NCI-H2081 treated with DMSO at 0.1 percent for 48 hours (cell line): ENCODE data around the gene HOXA6.

Source experiments
- DNase-seq: peaks from one replicate; lab custom pipeline; 2025; lab: John Stamatoyannopoulos, UW

Gene HOXA6

DNA sequence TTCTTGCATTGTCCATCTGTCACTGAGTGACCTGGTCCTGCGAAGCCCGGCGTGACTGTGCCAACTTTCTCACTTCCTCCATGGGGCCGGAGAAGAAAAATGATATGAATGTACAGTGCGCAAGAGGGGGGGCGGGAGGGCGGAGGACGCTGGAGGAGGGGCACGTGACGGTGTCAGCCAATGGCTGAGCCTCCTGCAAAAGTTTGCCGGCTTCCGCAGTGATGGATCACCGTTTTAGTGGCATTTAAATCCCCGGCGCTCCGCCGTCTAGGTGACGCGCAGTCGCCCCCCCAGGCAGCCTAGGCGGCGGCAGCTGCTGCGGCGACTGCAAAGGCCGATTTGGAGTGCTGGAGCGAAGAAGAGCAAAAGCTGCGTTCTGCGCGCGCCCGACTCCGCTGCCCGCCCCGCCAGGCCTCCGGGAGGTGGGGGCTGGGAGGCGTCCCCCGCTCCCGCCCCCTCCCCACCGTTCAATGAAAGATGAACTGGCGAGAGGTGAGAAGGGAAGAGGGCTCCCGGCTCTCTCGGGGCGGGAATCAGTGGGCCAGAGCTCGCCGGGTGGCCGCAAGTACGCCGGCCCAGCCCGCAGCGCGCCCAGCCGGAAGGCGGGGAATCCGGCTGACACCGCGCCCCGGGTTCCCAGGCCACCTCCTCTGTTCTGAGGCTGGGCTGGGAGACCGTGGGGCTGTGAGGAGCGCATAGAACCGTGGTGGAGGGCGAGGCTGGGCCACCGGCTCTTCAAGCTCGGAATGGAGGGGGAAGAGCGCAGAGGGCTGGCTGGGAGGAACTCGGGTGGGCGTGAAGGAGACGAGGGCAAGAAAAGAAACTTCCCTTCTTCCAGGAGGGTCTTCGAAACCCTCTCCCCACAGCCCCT is 51.4 kb downstream of the HOXA6 start, which contains the start of gene HOXA1:
Gene HOXA1 (minus strand): TSS at position 104 of the 871 bp plus-strand sequence. CDS start 88 bp downstream, at position 16.
- peak; percentile 89 for DNase-seq
